Measurements from ENCODE around the gene TM7SF2. TPM values are rescaled to one million over a fixed set of nuclear protein-coding genes. Genes with fewer than 3 reads are reported as not detected.

TM7SF2 gene
- total and polyA plus RNA-seq, 2 experiments from 2014 or later = 0.65 to 2.5 TPM

GRCh38 chr11:65150509-65151299 is 39.0 kb downstream of the TM7SF2 start:
- TF ChIP-seq EZH2 (IDR thresholded peaks at IDR 0.05; ENCODE audit: insufficient read depth, poor library complexity, severe bottlenecking) (no peak), EZH2phosphoT487 (IDR thresholded peaks at IDR 0.05; ENCODE audit: insufficient read depth, low read depth) (no peak)
- peaks cover 21% of the 10 kb centered on the region; the same call in 1 of the 2 replicates for H3F3A ChIP-seq (ENCODE audit: insufficient read depth)
- in situ Hi-C loops (cut with MboI) = no loop called here
- no peaks in the 10 kb centered on the region for H3K27me3 ChIP-seq (replicated peaks; ENCODE audit: insufficient read depth)
- peak overlapping the region; percentile 44 for H3K4me2 ChIP-seq (ENCODE audit: unreplicated experiment)
- no peaks in the 10 kb centered on the region for H3K36me3 ChIP-seq (ENCODE audit: low read depth)
- peak; percentile 96 for DNase-seq
- no peaks in the 10 kb centered on the region for H3K9me3 ChIP-seq (ENCODE audit: low read depth)
- no peaks in the 10 kb centered on the region for H3K9me2 ChIP-seq (ENCODE audit: insufficient read depth)
- H3K27ac ChIP-seq = peak overlapping the region; percentile 53
- H4K20me1 ChIP-seq (ENCODE audit: insufficient read depth) = no peaks in the 10 kb centered on the region
- no peaks in the 10 kb centered on the region for H3K79me2 ChIP-seq (ENCODE audit: insufficient read depth)
- H3K9ac ChIP-seq = peak overlapping the region; percentile 44
- 0 out of 2 replicates have a peak overlapping the region, but pooled peaks have one; percentile 19 for H2AFZ ChIP-seq
- H3K4me1 ChIP-seq (ENCODE audit: insufficient read depth) = peaks cover 13% of the 10 kb centered on the region
- WGBS, 2 experiments (ENCODE audit: low coverage in 1 of 2, low lambda C conversion rate in 2 of 2, missing lambda C conversion rate in 2 of 2) = 3 to 6% methylated on average over 12 of the region's 12 CpGs
- peak overlapping the region; percentile 30 for H3K4me3 ChIP-seq

- no peak overlapping the region for H2AFZ ChIP-seq
- no peaks in the 10 kb centered on the region for H3K79me2 ChIP-seq (ENCODE audit: insufficient read depth)
- no peak overlapping the region for H3K9ac ChIP-seq
- no peaks in the 10 kb centered on the region for H3K27me3 ChIP-seq (replicated peaks; ENCODE audit: insufficient read depth)
- peaks cover 21% of the 10 kb centered on the region; the same call in 1 of the 2 replicates for H3F3A ChIP-seq (ENCODE audit: insufficient read depth)
- H3K4me3 ChIP-seq = no peak overlapping the region
- no peaks in the 10 kb centered on the region for H3K36me3 ChIP-seq (ENCODE audit: low read depth)
- no peak overlapping the region for H3K27ac ChIP-seq
- in situ Hi-C loops (cut with MboI) = no loop called here
- H3K4me1 ChIP-seq (ENCODE audit: insufficient read depth) = peaks cover 13% of the 10 kb centered on the region
- TF ChIP-seq EZH2 (IDR thresholded peaks at IDR 0.05; ENCODE audit: insufficient read depth, poor library complexity, severe bottlenecking) (no peak), EZH2phosphoT487 (IDR thresholded peaks at IDR 0.05; ENCODE audit: insufficient read depth, low read depth) (no peak)
- H3K4me2 ChIP-seq (ENCODE audit: unreplicated experiment) = no peak overlapping the region
- H3K9me3 ChIP-seq (ENCODE audit: low read depth) = no peaks in the 10 kb centered on the region
- no peak for DNase-seq
- H3K9me2 ChIP-seq (ENCODE audit: insufficient read depth) = no peaks in the 10 kb centered on the region
- no peaks in the 10 kb centered on the region for H4K20me1 ChIP-seq (ENCODE audit: insufficient read depth)
- WGBS, 2 experiments (ENCODE audit: low coverage in 1 of 2, low lambda C conversion rate in 2 of 2, missing lambda C conversion rate in 2 of 2) = 49 to 58% methylated on average over 3 of the region's 3 CpGs
Observed at GRCh38 chr11:65151331-65151899, 39.7 kb downstream of the TM7SF2 start.

- Histone ChIP-seq H3K9me2 (ENCODE audit: insufficient read depth) (no peaks in the 10 kb centered on the region), H3K27ac (no peak overlapping the region), H2AFZ (no peak overlapping the region), H3K4me3 (no peak overlapping the region), H3K36me3 (ENCODE audit: low read depth) (no peaks in the 10 kb centered on the region), H3K4me2 (ENCODE audit: unreplicated experiment) (no peak overlapping the region), H4K20me1 (ENCODE audit: insufficient read depth) (no peaks in the 10 kb centered on the region), H3K4me1 (ENCODE audit: insufficient read depth) (peaks cover 13% of the 10 kb centered on the region), H3K9ac (no peak overlapping the region), H3K79me2 (ENCODE audit: insufficient read depth) (no peaks in the 10 kb centered on the region), H3F3A (ENCODE audit: insufficient read depth) (peaks cover 21% of the 10 kb centered on the region; the same call in 1 of the 2 replicates), H3K27me3 (replicated peaks; ENCODE audit: insufficient read depth) (no peaks in the 10 kb centered on the region), H3K9me3 (ENCODE audit: low read depth) (no peaks in the 10 kb centered on the region)
- in situ Hi-C loops (cut with MboI) = no loop called here
- no peak for DNase-seq
- TF ChIP-seq EZH2 (IDR thresholded peaks at IDR 0.05; ENCODE audit: insufficient read depth, poor library complexity, severe bottlenecking) = no peak
- no peak for TF ChIP-seq EZH2phosphoT487 (IDR thresholded peaks at IDR 0.05; ENCODE audit: insufficient read depth, low read depth)
- WGBS, 2 experiments (ENCODE audit: low coverage in 1 of 2, low lambda C conversion rate in 2 of 2, missing lambda C conversion rate in 2 of 2) = 83 to 90% methylated on average over 2 of the region's 2 CpGs
Observed at GRCh38 chr11:65152122-65152521, 40.5 kb downstream of the TM7SF2 start.

GRCh38 chr11:65156256-65156655 is 44.6 kb downstream of the TM7SF2 start:
- H3F3A ChIP-seq (ENCODE audit: insufficient read depth) = 0 out of 2 replicates have a peak, but pooled peaks cover 2% of the 10 kb centered on the region
- H3K36me3 ChIP-seq (ENCODE audit: low read depth) = no peaks in the 10 kb centered on the region
- H3K27me3 ChIP-seq (replicated peaks; ENCODE audit: insufficient read depth) = no peaks in the 10 kb centered on the region
- no peak overlapping the region for H3K27ac ChIP-seq
- no peaks in the 10 kb centered on the region for H3K79me2 ChIP-seq (ENCODE audit: insufficient read depth)
- no peak overlapping the region for H3K9ac ChIP-seq
- no peak overlapping the region for H2AFZ ChIP-seq
- no peak for DNase-seq
- H3K9me2 ChIP-seq (ENCODE audit: insufficient read depth) = no peaks in the 10 kb centered on the region
- no peaks in the 10 kb centered on the region for H4K20me1 ChIP-seq (ENCODE audit: insufficient read depth)
- H3K9me3 ChIP-seq (ENCODE audit: low read depth) = no peaks in the 10 kb centered on the region
- no peak overlapping the region for H3K4me2 ChIP-seq (ENCODE audit: unreplicated experiment)
- TF ChIP-seq EZH2 (IDR thresholded peaks at IDR 0.05; ENCODE audit: insufficient read depth, poor library complexity, severe bottlenecking) (no peak), EZH2phosphoT487 (IDR thresholded peaks at IDR 0.05; ENCODE audit: insufficient read depth, low read depth) (no peak)
- in situ Hi-C loops (cut with MboI) = no loop called here
- no peaks in the 10 kb centered on the region for H3K4me1 ChIP-seq (ENCODE audit: insufficient read depth)
- 95 to 99% methylated on average over 3 of the region's 3 CpGs for WGBS, 2 experiments (ENCODE audit: low coverage in 1 of 2, low lambda C conversion rate in 2 of 2, missing lambda C conversion rate in 2 of 2)
- H3K4me3 ChIP-seq = no peak overlapping the region
